Brain pericyte (primary cell): ENCODE measurements around the gene XXYLT1.
"Not testable (repeated sequence)": the region's sequence is repeated elsewhere in the genome, so short reads cannot be mapped to it uniquely, and the experiment has no call there.

Experiments
- DNase-seq: peaks from one replicate; pipeline ENCODE4 v3.0.0-alpha.2; 2012; ENCODE audit warnings: low read depth, low spot score

Gene XXYLT1

GRCh38 chr3:195113048-195113447 is 157.9 kb downstream of the XXYLT1 start:
- DNase-seq, result no peak

- DNase-seq, result no peak
These were observed 158.6 kb downstream of the XXYLT1 start for GRCh38 chr3:195112361-195112791.

GRCh38 chr3:195111766-195112165 is 159.2 kb downstream of the XXYLT1 start:
- DNase-seq, result no peak

- no peak for DNase-seq
These were observed 159.6 kb downstream of the XXYLT1 start for GRCh38 chr3:195111319-195111705.

GRCh38 chr3:195110647-195111318 is 160.2 kb downstream of the XXYLT1 start:
- DNase-seq, result no peak

- DNase-seq, result no peak
These were observed 161.8 kb downstream of the XXYLT1 start for GRCh38 chr3:195109098-195109657.

GRCh38 chr3:195107593-195107992 is 163.4 kb downstream of the XXYLT1 start:
- no peak for DNase-seq

GRCh38 chr3:195107031-195107430 is 163.9 kb downstream of the XXYLT1 start:
- DNase-seq, result not testable (repeated sequence)

GRCh38 chr3:195106418-195106906 is 164.5 kb downstream of the XXYLT1 start:
- no peak for DNase-seq

GRCh38 chr3:195105841-195106417 is 165.0 kb downstream of the XXYLT1 start:
- no peak for DNase-seq

GRCh38 chr3:195105389-195105788 is 165.6 kb downstream of the XXYLT1 start:
- DNase-seq, result no peak

GRCh38 chr3:195104340-195104739 is 166.6 kb downstream of the XXYLT1 start:
- no peak for DNase-seq

GRCh38 chr3:195103623-195104022 is 167.3 kb downstream of the XXYLT1 start:
- DNase-seq, result no peak

- peak; percentile 47 for DNase-seq
These were observed 168.1 kb downstream of the XXYLT1 start for GRCh38 chr3:195102609-195103467.

GRCh38 chr3:195101927-195102608 is 168.9 kb downstream of the XXYLT1 start:
- DNase-seq, result no peak

GRCh38 chr3:195101001-195101583 is 169.9 kb downstream of the XXYLT1 start:
- DNase-seq, result no peak

- DNase-seq, result no peak
These were observed 170.8 kb downstream of the XXYLT1 start for GRCh38 chr3:195099951-195100785.

GRCh38 chr3:195098741-195099525 is 172.0 kb downstream of the XXYLT1 start:
- no peak for DNase-seq
